Ishikawa (cell line): ENCODE results near the gene TMX4.

Experiments
- CEBPB ChIP-seq: IDR thresholded peaks from 2 replicates; pipeline ENCODE4 v1.6.1; 2012
- CREB1 ChIP-seq: IDR thresholded peaks from 2 replicates; pipeline ENCODE4 v1.6.1; 2012; ENCODE audit warnings: low read depth
- EGR1 ChIP-seq: IDR thresholded peaks from 2 replicates; pipeline ENCODE4 v1.6.1; 2012
- EP300 ChIP-seq: IDR thresholded peaks from 2 replicates; pipeline ENCODE4 v1.6.1; 2012; ENCODE audit warnings: borderline replicate concordance
- FOXM1 ChIP-seq: IDR thresholded peaks from 2 replicates; pipeline ENCODE4 v1.6.1; 2012; ENCODE audit warnings: low read depth, borderline replicate concordance
- NFIC ChIP-seq: IDR thresholded peaks from 2 replicates; pipeline ENCODE4 v1.6.1; 2012
- RAD21 ChIP-seq: IDR thresholded peaks from 2 replicates; pipeline ENCODE4 v1.6.1; 2012; ENCODE audit warnings: low read depth
- REST ChIP-seq: IDR thresholded peaks from 2 replicates; pipeline ENCODE4 v1.6.1; 2012; ENCODE audit warnings: low read depth, mild to moderate bottlenecking
- TAF1 ChIP-seq: IDR thresholded peaks from 2 replicates; pipeline ENCODE4 v1.6.1; 2012; ENCODE audit warnings: low read depth, mild to moderate bottlenecking
- TCF12 ChIP-seq: IDR thresholded peaks from 2 replicates; pipeline ENCODE4 v1.6.1; 2012; ENCODE audit warnings: low read depth
- TEAD4 ChIP-seq: IDR thresholded peaks from 2 replicates; pipeline ENCODE4 v1.6.1; 2012
- YY1 ChIP-seq: IDR thresholded peaks from 2 replicates; pipeline ENCODE4 v1.6.1; 2012; ENCODE audit warnings: low read depth
- ZBTB7A ChIP-seq: IDR thresholded peaks from 2 replicates; pipeline ENCODE4 v1.6.1; 2012; ENCODE audit warnings: low read depth
- TF ChIP-seq, protein P1 (sequence below): IDR thresholded peaks from 2 replicates; pipeline ENCODE4 v1.6.1; 2012
- TF ChIP-seq, protein P2 (sequence below): IDR thresholded peaks from 2 replicates; pipeline ENCODE4 v1.6.1; 2012

The TMX4 gene

GRCh38 chr20:7971536-7972280 is 47.9 kb downstream of the TMX4 start:
- no peak for TF ChIP-seq RAD21

DNA sequence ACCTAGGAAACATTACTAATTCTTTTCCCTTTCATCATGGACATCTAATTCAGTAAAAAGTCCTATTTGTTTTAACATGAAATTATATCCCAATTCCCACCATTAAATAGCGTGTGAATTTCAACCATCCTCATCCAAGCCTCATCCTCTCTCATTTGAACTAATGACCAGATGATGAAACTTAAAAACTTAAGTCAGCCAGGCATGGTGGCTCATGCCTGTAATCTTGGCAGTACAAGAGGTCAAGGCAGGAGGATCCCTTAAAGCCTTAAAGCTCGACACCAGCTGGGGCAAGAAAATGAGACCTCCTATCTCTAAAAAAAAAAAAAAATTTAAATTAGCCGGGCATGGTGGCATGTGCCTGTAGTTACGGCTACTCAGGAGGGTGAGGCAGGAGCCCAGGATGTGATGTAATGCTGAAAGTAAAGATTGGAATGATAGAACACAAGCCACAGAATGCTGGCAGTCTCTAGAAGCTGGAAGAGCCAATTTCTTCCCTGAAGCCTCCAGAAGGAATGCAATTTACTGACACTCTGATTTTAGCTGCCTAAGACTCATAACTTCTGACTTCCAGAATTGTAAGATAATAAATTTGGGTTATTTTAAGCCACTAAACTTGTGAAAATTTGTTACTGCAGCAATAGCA is 52.2 kb downstream of the TMX4 start:
- TF ChIP-seq ZBTB7A: no peak
- no peak for TF ChIP-seq EGR1
- TF ChIP-seq, protein P1, sequence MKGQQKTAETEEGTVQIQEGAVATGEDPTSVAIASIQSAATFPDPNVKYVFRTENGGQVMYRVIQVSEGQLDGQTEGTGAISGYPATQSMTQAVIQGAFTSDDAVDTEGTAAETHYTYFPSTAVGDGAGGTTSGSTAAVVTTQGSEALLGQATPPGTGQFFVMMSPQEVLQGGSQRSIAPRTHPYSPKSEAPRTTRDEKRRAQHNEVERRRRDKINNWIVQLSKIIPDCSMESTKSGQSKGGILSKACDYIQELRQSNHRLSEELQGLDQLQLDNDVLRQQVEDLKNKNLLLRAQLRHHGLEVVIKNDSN: no peak
- TF ChIP-seq REST: no peak
- no peak for TF ChIP-seq EP300
- TF ChIP-seq, protein P2, sequence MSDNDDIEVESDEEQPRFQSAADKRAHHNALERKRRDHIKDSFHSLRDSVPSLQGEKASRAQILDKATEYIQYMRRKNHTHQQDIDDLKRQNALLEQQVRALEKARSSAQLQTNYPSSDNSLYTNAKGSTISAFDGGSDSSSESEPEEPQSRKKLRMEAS: no peak
- no peak for TF ChIP-seq YY1

- TF ChIP-seq RAD21 (no peak), FOXM1 (no peak), TEAD4 (no peak), CREB1 (no peak), EGR1 (no peak), YY1 (no peak)
Measured at GRCh38 chr20:7966176-7966575, 53.4 kb downstream of the TMX4 start.

DNA sequence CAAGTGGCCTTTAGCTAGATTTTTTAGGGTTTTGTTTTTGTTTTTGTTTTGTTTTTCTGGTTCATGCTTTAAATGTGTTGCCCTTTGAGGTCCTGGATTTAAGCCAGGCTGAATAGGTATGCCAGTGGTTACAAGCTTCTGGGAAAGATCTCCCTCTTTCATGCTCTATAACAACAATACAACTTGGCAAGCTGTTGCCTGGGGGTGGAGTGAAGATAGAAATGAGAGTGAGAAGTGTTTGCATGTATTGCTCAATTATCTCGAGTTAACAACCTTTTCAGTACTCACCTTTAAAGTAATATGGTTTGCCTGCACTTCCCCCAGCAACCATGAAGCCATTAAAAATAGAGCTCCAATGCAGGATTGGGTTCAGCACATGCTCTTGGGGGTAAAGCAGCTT is 60.1 kb downstream of the TMX4 start:
- TF ChIP-seq TAF1: no peak
- TF ChIP-seq EP300: no peak
- no peak for TF ChIP-seq CEBPB
- TF ChIP-seq NFIC: no peak
- TF ChIP-seq TCF12: no peak
- TF ChIP-seq REST: no peak
- TF ChIP-seq FOXM1: no peak
- no peak for TF ChIP-seq EGR1
- TF ChIP-seq, protein P1: no peak
- TF ChIP-seq ZBTB7A: no peak
- no peak for TF ChIP-seq TEAD4
- no peak for TF ChIP-seq RAD21
- TF ChIP-seq CREB1: no peak
- TF ChIP-seq, protein P2: no peak
- TF ChIP-seq YY1: no peak

DNA sequence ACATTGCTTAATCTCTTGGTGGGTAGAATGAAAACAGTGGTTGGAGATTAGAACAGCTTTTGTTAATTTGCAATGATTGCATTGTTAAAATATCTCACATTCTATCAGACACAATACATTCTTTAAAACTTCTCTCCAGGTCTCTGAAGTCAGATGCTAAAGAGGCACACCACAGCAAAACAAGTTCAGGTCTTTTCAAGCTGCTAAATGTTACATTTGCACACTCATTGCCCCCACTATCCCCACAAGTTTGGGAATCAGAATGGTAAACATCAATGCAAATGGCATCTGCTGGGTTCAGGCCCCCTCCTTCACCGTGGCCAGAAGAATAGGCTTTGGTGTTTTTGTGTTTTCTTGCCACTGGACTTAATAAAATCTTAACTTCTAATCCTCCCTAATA is 69.2 kb downstream of the TMX4 start:
- TF ChIP-seq YY1: no peak
- TF ChIP-seq CEBPB: no peak
- no peak for TF ChIP-seq TCF12

DNA sequence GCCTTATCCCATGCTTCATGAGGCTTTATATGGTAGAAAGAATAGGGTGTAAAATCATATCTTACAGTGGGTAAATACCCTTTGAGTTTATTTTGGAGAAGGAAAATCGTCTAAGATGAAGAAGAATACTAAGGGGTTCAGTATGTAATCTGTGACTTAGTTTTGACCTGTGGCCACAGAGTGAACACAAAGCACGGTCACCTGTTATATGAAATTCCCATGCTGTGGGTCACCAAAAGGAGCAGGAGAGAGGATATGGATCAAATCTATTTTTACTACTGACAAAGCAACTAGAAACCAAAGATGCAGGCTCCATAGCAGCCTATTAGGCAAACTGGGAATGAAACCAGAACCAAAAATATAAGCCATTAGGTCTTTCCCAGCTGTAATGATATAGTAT is 75.7 kb downstream of the TMX4 start:
- TF ChIP-seq CEBPB (no peak), TEAD4 (no peak), NFIC (no peak)
- TF ChIP-seq, protein P1: no peak
